ENCODE results near the gene MORC4.

The MORC4 gene

GRCh38 chrX:106903856-106904528, 96.0 kb downstream of the MORC4 start:
- no peak for DNase-seq

GRCh38 chrX:106903291-106903824, 96.7 kb downstream of the MORC4 start, which contains the start of gene RIPPLY1:
Gene RIPPLY1, minus strand, starts transcription at chrX:106903341. Its CDS starts 54 bp downstream, at chrX:106903287.
- no peak for DNase-seq

GRCh38 chrX:106902684-106903083, 97.3 kb downstream of the MORC4 start:
- no peak for DNase-seq

- no peak for DNase-seq
Measured at GRCh38 chrX:106901781-106902219, 98.2 kb downstream of the MORC4 start.

GRCh38 chrX:106901341-106901740, 98.7 kb downstream of the MORC4 start:
- no peak for DNase-seq

GRCh38 chrX:106899841-106900240, 100.2 kb downstream of the MORC4 start:
- DNase-seq: no peak

GRCh38 chrX:106899276-106899675, 100.7 kb downstream of the MORC4 start:
- no peak for DNase-seq

- DNase-seq: no peak
Measured at GRCh38 chrX:106898462-106898861, 101.5 kb downstream of the MORC4 start.

- no peak for DNase-seq
Measured at GRCh38 chrX:106897259-106897658, 102.8 kb downstream of the MORC4 start.

GRCh38 chrX:106894978-106895452, 105.0 kb downstream of the MORC4 start:
- DNase-seq: no peak

GRCh38 chrX:106894392-106894909, 105.6 kb downstream of the MORC4 start:
- peak; percentile 19 for DNase-seq

GRCh38 chrX:106891762-106892460, 108.1 kb downstream of the MORC4 start:
- DNase-seq: no peak

Measured in CD4-positive, alpha-beta T cell treated with Interferon gamma for 1 hour (primary cell).